IPS-18c (cell line): ENCODE measurements around the gene MINAR1.

Experiments used
- H3K4me3 ChIP-seq: 2 replicates; pipeline ENCODE4 v1.7.0; 2013; ENCODE audit warnings: low read depth, mild to moderate bottlenecking, low read length, moderate library complexity; ENCODE audit not compliant: insufficient read depth
- H3K9me3 ChIP-seq: one replicate; pipeline ENCODE4 v1.6.1; 2013; ENCODE audit warnings: mild to moderate bottlenecking, low read length, moderate library complexity; ENCODE audit not compliant: control insufficient read depth, insufficient read depth

Gene MINAR1

GRCh38 chr15:79451361-79451999, 19.3 kb downstream of the MINAR1 start:
- no peak overlapping the region for H3K4me3 ChIP-seq
- H3K9me3 ChIP-seq: peaks cover 3% of the 10 kb centered on the region

DNA sequence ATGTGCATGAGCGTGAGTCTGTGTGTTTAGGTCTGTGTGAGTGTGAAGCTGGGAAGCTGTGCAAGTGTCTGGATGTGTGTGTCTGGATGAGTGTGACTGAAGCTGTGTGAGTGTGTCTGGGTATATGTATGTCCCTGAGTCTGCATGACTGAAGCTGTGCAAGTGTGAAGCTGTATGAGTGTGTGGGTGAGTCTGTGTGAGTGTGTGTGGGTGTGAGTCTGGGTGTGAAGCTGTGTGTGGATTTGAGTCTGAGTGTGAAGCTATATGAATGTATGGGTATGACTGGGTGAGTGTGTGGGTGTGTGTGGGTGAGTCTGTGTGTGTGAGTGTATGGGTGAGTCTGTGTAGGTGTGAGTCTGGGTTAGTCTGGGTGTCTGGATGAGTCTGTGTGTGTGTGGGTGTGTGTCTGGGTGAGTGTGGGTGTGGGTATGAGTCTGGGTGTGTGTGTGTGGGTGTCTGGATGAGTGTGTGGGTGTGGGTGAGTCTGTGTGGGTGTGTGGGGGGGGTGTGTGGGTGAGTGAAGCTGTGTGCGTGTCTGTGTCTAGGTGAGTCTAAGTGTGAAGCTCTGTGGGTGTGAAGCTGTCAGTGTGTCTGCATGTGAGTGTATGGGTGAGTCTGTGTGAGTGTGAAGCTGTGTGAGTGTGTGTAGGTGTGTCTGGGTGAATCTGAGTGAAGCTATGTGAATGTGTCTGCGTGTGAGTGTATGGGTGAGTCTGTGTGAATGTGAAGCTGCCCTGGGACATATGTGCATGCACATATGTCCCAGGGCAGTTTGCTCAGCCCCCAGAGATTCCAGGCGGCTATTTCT, 20.3 kb downstream of the MINAR1 start:
- no peak overlapping the region for H3K4me3 ChIP-seq
- H3K9me3 ChIP-seq: no peaks in the 10 kb centered on the region

- Histone ChIP-seq H3K4me3 (no peak overlapping the region), H3K9me3 (no peaks in the 10 kb centered on the region)
These were observed 21.3 kb downstream of the MINAR1 start for GRCh38 chr15:79453446-79453845.

GRCh38 chr15:79454063-79454462, 21.9 kb downstream of the MINAR1 start:
- no peak overlapping the region for H3K4me3 ChIP-seq
- H3K9me3 ChIP-seq: peaks cover 2% of the 10 kb centered on the region

DNA sequence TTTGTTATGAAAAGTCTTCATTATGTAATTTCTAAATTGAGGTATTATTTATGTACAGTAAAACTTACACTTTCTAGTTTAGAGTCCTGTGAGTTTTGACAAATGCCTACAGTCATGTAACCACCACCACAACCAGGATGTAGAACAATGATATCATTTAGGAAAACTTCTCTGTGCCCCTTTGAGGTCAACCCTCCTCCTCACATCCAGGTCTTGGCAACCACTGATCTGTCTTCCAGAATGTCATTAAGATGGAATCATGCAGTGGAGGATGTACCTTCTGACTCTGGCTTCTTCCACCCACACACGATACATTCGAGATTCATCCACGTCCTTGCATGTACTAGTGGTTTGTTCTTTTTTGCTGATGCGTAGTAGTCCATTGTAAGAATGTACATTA, 23.2 kb downstream of the MINAR1 start:
- peaks cover 2% of the 10 kb centered on the region for H3K9me3 ChIP-seq
- H3K4me3 ChIP-seq: no peak overlapping the region

GRCh38 chr15:79455943-79456342, 23.8 kb downstream of the MINAR1 start:
- H3K4me3 ChIP-seq: no peak overlapping the region
- peaks cover 2% of the 10 kb centered on the region for H3K9me3 ChIP-seq

DNA sequence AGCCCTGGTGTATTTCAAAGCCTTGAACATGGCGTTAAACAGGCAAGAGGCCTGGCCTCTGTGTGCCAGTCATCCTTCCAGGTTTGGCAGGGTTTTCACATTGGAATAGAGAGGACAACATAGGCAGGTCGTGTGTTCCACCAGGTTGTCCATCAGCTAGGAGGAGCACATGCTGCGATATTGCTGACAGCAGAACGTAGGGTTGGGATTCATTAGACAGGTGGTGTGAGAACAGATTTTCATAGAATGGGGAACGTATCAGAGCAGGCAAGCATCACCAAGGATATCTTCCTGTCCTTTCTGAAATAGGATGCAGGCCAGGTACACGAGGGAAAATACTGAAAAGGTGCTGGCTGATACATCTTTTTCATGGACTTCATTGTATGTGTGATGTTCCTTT, 26.4 kb downstream of the MINAR1 start:
- peaks cover 2% of the 10 kb centered on the region for H3K9me3 ChIP-seq

DNA sequence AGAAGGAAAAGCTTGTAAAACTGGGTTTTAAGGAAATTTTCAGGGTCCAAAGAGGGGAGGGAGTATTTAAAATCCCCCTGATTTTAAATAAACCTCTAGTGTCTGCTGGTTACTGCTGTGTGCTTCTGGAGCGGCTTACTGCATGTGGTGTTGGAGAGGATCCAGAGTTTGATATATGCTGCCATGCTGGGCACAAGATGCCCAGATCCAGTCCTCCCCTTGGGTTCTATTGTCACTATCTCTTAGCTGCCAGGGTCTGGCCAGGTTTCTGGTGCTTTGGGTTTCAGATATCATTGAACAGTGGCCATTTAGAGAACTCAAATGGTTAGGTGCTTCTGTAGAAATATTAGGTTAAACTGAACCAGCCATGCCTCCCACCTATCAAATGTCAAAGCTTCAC, 27.5 kb downstream of the MINAR1 start:
- Histone ChIP-seq H3K9me3 (peaks cover 2% of the 10 kb centered on the region), H3K4me3 (no peak overlapping the region)

More for the DNA sequence above, 26.4 kb downstream of the MINAR1 start:
- H3K4me3 ChIP-seq: no peak overlapping the region

- no peak overlapping the region for H3K4me3 ChIP-seq
- peaks cover 2% of the 10 kb centered on the region for H3K9me3 ChIP-seq
These were observed 31.1 kb downstream of the MINAR1 start for GRCh38 chr15:79463043-79463780.

- H3K9me3 ChIP-seq: no peaks in the 10 kb centered on the region
- no peak overlapping the region for H3K4me3 ChIP-seq
These were observed 31.7 kb downstream of the MINAR1 start for GRCh38 chr15:79463781-79464270.

DNA sequence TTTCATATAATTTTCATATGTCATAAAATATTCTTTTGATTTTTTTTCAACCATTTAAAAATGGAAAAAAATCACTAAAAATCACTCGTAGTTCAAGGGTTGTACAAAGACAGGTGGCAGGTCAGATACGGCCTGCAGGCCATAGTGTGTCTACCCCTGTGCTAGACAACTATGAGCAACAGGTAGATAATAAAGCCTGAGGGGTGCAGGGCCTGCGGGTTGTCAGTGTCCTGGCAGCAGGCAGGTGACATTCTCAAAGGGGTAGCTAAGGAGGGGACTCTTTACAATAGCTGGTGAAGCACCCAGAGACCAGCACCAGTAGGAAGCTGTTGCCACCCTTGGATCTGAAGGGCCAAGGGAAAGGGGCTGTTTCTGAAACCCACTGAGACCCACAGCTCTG, 34.4 kb downstream of the MINAR1 start:
- Histone ChIP-seq H3K4me3 (no peak overlapping the region), H3K9me3 (no peaks in the 10 kb centered on the region)

- Histone ChIP-seq H3K9me3 (no peaks in the 10 kb centered on the region), H3K4me3 (no peak overlapping the region)
These were observed 35.9 kb downstream of the MINAR1 start for GRCh38 chr15:79467865-79468586.

DNA sequence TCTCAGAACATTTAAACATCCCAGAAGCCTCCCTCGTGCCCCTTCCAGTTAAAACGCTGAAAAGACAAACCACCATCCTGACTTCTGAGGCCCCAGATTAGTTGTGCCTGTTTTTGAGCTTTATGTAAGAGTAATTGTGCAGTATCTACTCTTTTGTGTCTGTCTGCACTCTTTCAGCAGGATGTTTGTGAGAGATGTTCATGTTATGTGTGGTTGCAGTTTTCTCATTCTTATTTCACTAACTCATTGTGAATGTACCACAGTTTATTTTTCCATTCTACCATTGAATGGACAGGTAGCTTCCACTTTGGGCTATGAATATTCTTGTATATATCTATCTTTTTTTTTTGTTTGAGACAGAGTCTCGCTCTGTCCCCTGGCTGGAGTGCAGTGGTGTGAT, 40.3 kb downstream of the MINAR1 start:
- no peak overlapping the region for H3K4me3 ChIP-seq
- H3K9me3 ChIP-seq: no peaks in the 10 kb centered on the region

DNA sequence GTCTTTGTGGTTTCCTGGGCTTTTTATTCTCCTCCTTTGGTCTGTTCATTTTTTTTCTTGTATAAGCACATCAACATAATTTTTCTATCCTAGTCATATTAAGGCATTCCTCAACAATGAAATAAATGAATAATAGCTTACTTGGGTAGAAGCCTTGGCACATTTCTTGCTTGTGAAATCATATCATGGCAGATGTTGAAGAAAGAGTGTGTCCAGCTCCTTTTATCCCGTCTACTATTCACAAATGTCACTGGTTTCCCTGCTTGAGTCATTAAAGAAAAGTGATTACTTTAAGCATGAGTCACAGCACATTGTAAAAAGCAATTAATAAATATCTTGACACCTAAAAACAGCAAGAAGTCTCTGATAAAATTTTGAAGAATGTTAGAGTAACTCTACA, 42.1 kb downstream of the MINAR1 start:
- no peak overlapping the region for H3K4me3 ChIP-seq
- H3K9me3 ChIP-seq: no peaks in the 10 kb centered on the region

GRCh38 chr15:79475306-79475705, 43.2 kb downstream of the MINAR1 start:
- H3K4me3 ChIP-seq: no peak overlapping the region

DNA sequence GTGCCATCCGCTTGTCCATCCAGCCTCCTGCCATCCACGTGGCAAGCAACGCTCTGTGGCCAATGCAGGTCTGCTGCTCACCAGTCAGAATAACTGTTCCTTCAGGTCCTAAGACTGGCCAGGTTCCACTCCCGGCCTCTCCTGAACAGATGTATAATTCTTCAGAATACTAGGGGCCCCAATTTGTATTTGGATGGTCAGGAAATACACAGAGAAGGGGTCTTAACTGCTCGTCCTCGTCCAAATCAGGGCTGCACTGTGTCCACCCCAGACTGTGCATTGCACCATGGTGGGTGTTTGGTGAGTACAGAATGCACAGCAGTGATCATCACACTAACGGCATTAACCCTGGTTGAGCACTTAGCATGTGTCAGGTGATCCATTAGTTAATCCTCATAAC, 46.0 kb downstream of the MINAR1 start:
- H3K4me3 ChIP-seq: no peak overlapping the region
- H3K9me3 ChIP-seq: no peaks in the 10 kb centered on the region

More at GRCh38 chr15:79475306-79475705, 43.2 kb downstream of the MINAR1 start:
- H3K9me3 ChIP-seq: no peaks in the 10 kb centered on the region

- Histone ChIP-seq H3K9me3 (no peaks in the 10 kb centered on the region), H3K4me3 (no peak overlapping the region)
These were observed 47.5 kb downstream of the MINAR1 start for GRCh38 chr15:79479616-79480015.
